Neural cell (in vitro differentiated cells): ENCODE results near the gene C11orf21. TPM values are rescaled to one million over a fixed set of nuclear protein-coding genes. Genes with fewer than 3 reads are reported as not detected.

ENCODE experiments used
- H2AFZ ChIP-seq: fragments of 200-600, 300-800 bp; sonication (generic), shearing (Covaris generic); 2 replicates; pipeline ENCODE4 v1.6.0; 2014; ENCODE audit warnings: low read depth, mild to moderate bottlenecking, antibody characterized with exemption, low read length, moderate library complexity
- H3F3A ChIP-seq: fragments of 200-600 bp; shearing (Covaris generic); 2 replicates; pipeline ENCODE4 v1.6.1; 2016; ENCODE audit warnings: mild to moderate bottlenecking, moderate library complexity, mixed read lengths, antibody characterized with exemption, low read length; ENCODE audit not compliant: insufficient read depth, poor library complexity, severe bottlenecking
- H3K27ac ChIP-seq: fragments of 200-600, 300-800 bp; sonication (generic), shearing (Covaris generic); 2 replicates; pipeline ENCODE4 v1.5.1; 2014; ENCODE audit warnings: mild to moderate bottlenecking, low read length, moderate library complexity
- H3K27me3 ChIP-seq: fragments of 300-800, 200-600 bp; sonication (generic), shearing (Covaris generic); 2 replicates; pipeline ENCODE4 v1.6.0; 2014; ENCODE audit warnings: mild to moderate bottlenecking, low read depth, low read length, moderate library complexity; ENCODE audit not compliant: insufficient read depth
- H3K36me3 ChIP-seq: fragments of 300-800, 200-600 bp; sonication (generic), shearing (Covaris generic); 2 replicates; pipeline ENCODE4 v1.5.1; 2014; ENCODE audit warnings: mild to moderate bottlenecking, antibody characterized with exemption, low read length, moderate library complexity; ENCODE audit not compliant: insufficient read depth
- H3K4me2 ChIP-seq: fragments of 300-800, 200-600 bp; sonication (generic), shearing (Covaris generic); 2 replicates; pipeline ENCODE4 v1.6.0; 2014; ENCODE audit warnings: mild to moderate bottlenecking, low read length
- H3K4me3 ChIP-seq: fragments of 300-800, 200-600 bp; sonication (generic), shearing (Covaris generic); 2 replicates; pipeline ENCODE4 v1.5.1; 2014; ENCODE audit warnings: mild to moderate bottlenecking, low read length, moderate library complexity
- H3K79me2 ChIP-seq: fragments of 200-600 bp; shearing (Covaris generic); replicated peaks from 2 replicates; pipeline ENCODE4 v1.6.0; 2014; ENCODE audit warnings: mild to moderate bottlenecking, low read length, moderate library complexity; ENCODE audit not compliant: insufficient read depth
- H3K9ac ChIP-seq: fragments of 300-800, 200-600 bp; sonication (generic), shearing (Covaris generic); 2 replicates; pipeline ENCODE4 v1.6.1; 2016; ENCODE audit warnings: mild to moderate bottlenecking, low read length, mixed read lengths
- H3K9me2 ChIP-seq: fragments of 200-600 bp; shearing (Covaris generic); 2 replicates; pipeline ENCODE4 v1.6.1; 2016; ENCODE audit warnings: mild to moderate bottlenecking, low read length, mixed read lengths; ENCODE audit not compliant: insufficient read depth
- H3K9me3 ChIP-seq: fragments of 200-600, 300-800 bp; sonication (generic), shearing (Covaris generic); 2 replicates; pipeline ENCODE4 v1.6.1; 2016; ENCODE audit warnings: mild to moderate bottlenecking, mixed run types, low read length, moderate library complexity, mixed read lengths
- H4K20me1 ChIP-seq: fragments of 200-600 bp; shearing (Covaris generic); 2 replicates; pipeline ENCODE4 v1.6.1; 2016; ENCODE audit warnings: mild to moderate bottlenecking, mixed run types; ENCODE audit not compliant: insufficient read depth
- CTCF ChIP-seq: fragments of 450-650 bp; IDR thresholded peaks from 2 replicates; pipeline ENCODE4 v1.5.1; 2014; ENCODE audit warnings: antibody characterized with exemption, mild to moderate bottlenecking, moderate library complexity; ENCODE audit not compliant: poor library complexity, severe bottlenecking
- EP300 ChIP-seq: fragments of 450-650 bp; conservative IDR thresholded peaks from 2 replicates; pipeline ENCODE4 v1.6.1; 2014; ENCODE audit warnings: antibody characterized with exemption, mild to moderate bottlenecking, moderate library complexity; ENCODE audit not compliant: poor library complexity, severe bottlenecking
- EZH2 ChIP-seq: fragments of 200-600, 300-800 bp; shearing (Covaris generic), sonication (generic); IDR thresholded peaks from 2 replicates; pipeline ENCODE4 v1.6.1; 2014; ENCODE audit warnings: antibody characterized with exemption, low read length, borderline replicate concordance, mild to moderate bottlenecking; ENCODE audit not compliant: insufficient read depth, poor library complexity, severe bottlenecking
- MXI1 ChIP-seq: fragments of 450-650 bp; conservative IDR thresholded peaks from 2 replicates; pipeline ENCODE4 v1.6.1; 2014; ENCODE audit warnings: antibody characterized with exemption, mild to moderate bottlenecking; ENCODE audit not compliant: poor library complexity, severe bottlenecking
- POLR2AphosphoS5 ChIP-seq: IDR thresholded peaks from 2 replicates; pipeline ENCODE4 v1.6.1; 2012
- RAD21 ChIP-seq: fragments of 450-650 bp; conservative IDR thresholded peaks from 2 replicates; pipeline ENCODE4 v1.6.1; 2014; ENCODE audit warnings: antibody characterized with exemption, mild to moderate bottlenecking, moderate library complexity
- REST ChIP-seq: IDR thresholded peaks from 2 replicates; pipeline ENCODE4 v1.6.1; 2012; ENCODE audit warnings: borderline replicate concordance
- SMC3 ChIP-seq: fragments of 450-650 bp; conservative IDR thresholded peaks from 2 replicates; pipeline ENCODE4 v1.6.1; 2014; ENCODE audit warnings: antibody characterized with exemption, mild to moderate bottlenecking, moderate library complexity; ENCODE audit not compliant: poor library complexity
- TAF1 ChIP-seq: IDR thresholded peaks from 2 replicates; pipeline ENCODE4 v1.6.1; 2012; ENCODE audit warnings: low read depth
- polyA plus RNA-seq: library from polyadenylated mRNA; depleted of rRNA; stranded (reverse); fragments of >200 nt; gene quantifications from 2 replicates; pipeline ENCODE4 v1.2.3, GENCODE V29; 2014

Gene C11orf21
- polyA plus RNA-seq, 1 donor from 2014 or later, result not detected

- H3K4me3 ChIP-seq, result no peak overlapping the region
- no peaks in the 10 kb centered on the region for H3F3A ChIP-seq
- H3K27me3 ChIP-seq, result no peaks in the 10 kb centered on the region
- TF ChIP-seq TAF1 (no peak), EZH2 (no peak), CTCF (no peak), REST (no peak)
- no peak overlapping the region for H3K9ac ChIP-seq
- no peak overlapping the region for H2AFZ ChIP-seq
- H3K9me3 ChIP-seq, result no peaks in the 10 kb centered on the region
- no peak overlapping the region for H3K4me2 ChIP-seq
- H3K36me3 ChIP-seq, result no peaks in the 10 kb centered on the region
- H3K79me2 ChIP-seq, result no peaks in the 10 kb centered on the region
- H3K9me2 ChIP-seq, result no peaks in the 10 kb centered on the region
- no peak overlapping the region for H3K27ac ChIP-seq
- H4K20me1 ChIP-seq, result no peaks in the 10 kb centered on the region
These were observed 13.9 kb upstream of the C11orf21 start for GRCh38 chr11:2315395-2316168.

GRCh38 chr11:2314525-2315394, 13.0 kb upstream of the C11orf21 start:
- H3K9me2 ChIP-seq, result no peaks in the 10 kb centered on the region
- no peak overlapping the region for H2AFZ ChIP-seq
- no peak overlapping the region for H3K4me3 ChIP-seq
- TF ChIP-seq REST, result no peak
- TF ChIP-seq MXI1, result no peak
- TF ChIP-seq TAF1, result no peak
- TF ChIP-seq RAD21, result no peak
- no peak for TF ChIP-seq CTCF
- TF ChIP-seq EP300, result no peak
- no peak for TF ChIP-seq SMC3
- no peak for TF ChIP-seq POLR2AphosphoS5
- no peak for TF ChIP-seq EZH2
- H3K27ac ChIP-seq, result no peak overlapping the region
- H3K9ac ChIP-seq, result no peak overlapping the region
- H3K36me3 ChIP-seq, result no peaks in the 10 kb centered on the region
- H3K27me3 ChIP-seq, result no peaks in the 10 kb centered on the region
- H3K79me2 ChIP-seq, result no peaks in the 10 kb centered on the region
- no peaks in the 10 kb centered on the region for H3F3A ChIP-seq
- no peaks in the 10 kb centered on the region for H3K9me3 ChIP-seq
- H3K4me2 ChIP-seq, result no peak overlapping the region
- H4K20me1 ChIP-seq, result no peaks in the 10 kb centered on the region
